MM.1S (cell line): ENCODE data around the gene GGT6.

Source experiments
- CTCF ChIP-seq: fragments of 300-600 bp; sonication (generic); IDR thresholded peaks from 2 replicates; pipeline ENCODE4 v1.5.1; 2016; ENCODE audit warnings: antibody characterized with exemption, low read length, mixed read lengths
- EZH2phosphoT487 ChIP-seq: fragments of 300-600 bp; sonication (generic); IDR thresholded peaks from 2 replicates; pipeline ENCODE4 v1.6.1; 2018; ENCODE audit warnings: antibody characterized with exemption, low read length

- TF ChIP-seq EZH2phosphoT487 (no peak), CTCF (no peak)
These were observed 49.4 kb upstream of the GGT6 start for GRCh38 chr17:4609761-4610160.
